Activated effector memory CD4-positive, alpha-beta T cell treated with Interleukin-2 at 50 U/mL for 16 hours (primary cell): ENCODE results near the gene EEF2K.
"Not testable (repeated sequence)": the region's sequence is repeated elsewhere in the genome, so short reads cannot be mapped to it uniquely, and the experiment has no call there.

ENCODE experiments used
- DNase-seq: peaks from one replicate; pipeline ENCODE4 v3.0.0-alpha.2; 2020

Gene EEF2K

GRCh38 chr16:22297114-22297870 is 91.2 kb downstream of the EEF2K start, which contains the start of gene POLR3E:
POLR3E (plus strand) TSS chr16:22297409; CDS start chr16:22302969, 5,560 bp downstream.
- peak; percentile 100 for DNase-seq

GRCh38 chr16:22297871-22298733 is 92.0 kb downstream of the EEF2K start:
- peak; percentile 47 for DNase-seq

GRCh38 chr16:22299036-22299435 is 93.0 kb downstream of the EEF2K start:
- no peak for DNase-seq

- peak; percentile 20 for DNase-seq
These were observed 94.5 kb downstream of the EEF2K start for GRCh38 chr16:22300427-22301071.

GRCh38 chr16:22301423-22301822 is 95.3 kb downstream of the EEF2K start:
- not testable (repeated sequence) for DNase-seq

GRCh38 chr16:22302776-22303363 is 96.8 kb downstream of the EEF2K start:
- no peak for DNase-seq

- no peak for DNase-seq
These were observed 98.3 kb downstream of the EEF2K start for GRCh38 chr16:22304411-22304810.

GRCh38 chr16:22306788-22307187 is 100.7 kb downstream of the EEF2K start:
- DNase-seq = no peak

GRCh38 chr16:22307838-22308237 is 101.8 kb downstream of the EEF2K start:
- no peak for DNase-seq

- no peak for DNase-seq
These were observed 102.9 kb downstream of the EEF2K start for GRCh38 chr16:22308824-22309520.

GRCh38 chr16:22311520-22311919 is 105.4 kb downstream of the EEF2K start:
- no peak for DNase-seq

GRCh38 chr16:22312897-22313781 is 107.1 kb downstream of the EEF2K start:
- DNase-seq = no peak

- DNase-seq = no peak
These were observed 107.9 kb downstream of the EEF2K start for GRCh38 chr16:22313876-22314470.

GRCh38 chr16:22314661-22315626 is 108.9 kb downstream of the EEF2K start:
- no peak for DNase-seq

- no peak for DNase-seq
These were observed 109.9 kb downstream of the EEF2K start for GRCh38 chr16:22315979-22316378.

- DNase-seq = no peak
These were observed 110.3 kb downstream of the EEF2K start for GRCh38 chr16:22316411-22316811.

- no peak for DNase-seq
These were observed 111.0 kb downstream of the EEF2K start for GRCh38 chr16:22317001-22317530.

GRCh38 chr16:22317625-22318024 is 111.5 kb downstream of the EEF2K start:
- DNase-seq = no peak

GRCh38 chr16:22318690-22319358 is 112.7 kb downstream of the EEF2K start:
- peak; percentile 39 for DNase-seq
